ENCODE data around the gene ZMYND8.

- TF ChIP-seq, protein P1, sequence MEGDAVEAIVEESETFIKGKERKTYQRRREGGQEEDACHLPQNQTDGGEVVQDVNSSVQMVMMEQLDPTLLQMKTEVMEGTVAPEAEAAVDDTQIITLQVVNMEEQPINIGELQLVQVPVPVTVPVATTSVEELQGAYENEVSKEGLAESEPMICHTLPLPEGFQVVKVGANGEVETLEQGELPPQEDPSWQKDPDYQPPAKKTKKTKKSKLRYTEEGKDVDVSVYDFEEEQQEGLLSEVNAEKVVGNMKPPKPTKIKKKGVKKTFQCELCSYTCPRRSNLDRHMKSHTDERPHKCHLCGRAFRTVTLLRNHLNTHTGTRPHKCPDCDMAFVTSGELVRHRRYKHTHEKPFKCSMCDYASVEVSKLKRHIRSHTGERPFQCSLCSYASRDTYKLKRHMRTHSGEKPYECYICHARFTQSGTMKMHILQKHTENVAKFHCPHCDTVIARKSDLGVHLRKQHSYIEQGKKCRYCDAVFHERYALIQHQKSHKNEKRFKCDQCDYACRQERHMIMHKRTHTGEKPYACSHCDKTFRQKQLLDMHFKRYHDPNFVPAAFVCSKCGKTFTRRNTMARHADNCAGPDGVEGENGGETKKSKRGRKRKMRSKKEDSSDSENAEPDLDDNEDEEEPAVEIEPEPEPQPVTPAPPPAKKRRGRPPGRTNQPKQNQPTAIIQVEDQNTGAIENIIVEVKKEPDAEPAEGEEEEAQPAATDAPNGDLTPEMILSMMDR (IDR thresholded peaks at IDR 0.05): no peak
- no peak for TF ChIP-seq POLR2A (IDR thresholded peaks at IDR 0.05)
Observed at GRCh38 chr20:47276251-47276650, 80.2 kb downstream of the ZMYND8 start.

Data from Peyer's patch (tissue), 4 donors.